ENCODE measurements around the gene UBQLNL. TPM values are rescaled to one million over a fixed set of nuclear protein-coding genes. Genes with fewer than 3 reads are reported as not detected.

UBQLNL gene
- polyA plus RNA-seq, 1 of the 3 experiments (the other 2 are of a cell fraction) = 0.03 TPM

- Histone ChIP-seq H3K9me2 (no peaks in the 10 kb centered on the region), H3K9me3 (no peaks in the 10 kb centered on the region), H3F3A (replicated peaks; ENCODE audit: insufficient read depth) (no peaks in the 10 kb centered on the region), H4K20me1 (ENCODE audit: insufficient read depth) (no peaks in the 10 kb centered on the region), H3K4me3 (ENCODE audit: low read depth in 2 of 2, low read length in 1 of 2) (no peak overlapping the region), H3K27ac (ENCODE audit: low read depth in 2 of 2, low read length in 1 of 2) (no peak overlapping the region), H3K27me3 (ENCODE audit: insufficient read depth) (peaks cover under 1% of the 10 kb centered on the region; the same call in 1 of the 2 replicates), H3K4me2 (no peak overlapping the region), H3K4me1 (ENCODE audit: control insufficient read depth in 1 of 2, insufficient read depth in 2 of 2, low read depth in 1 of 2, low read length in 1 of 2) (no peaks in the 10 kb centered on the region), H2AFZ (ENCODE audit: low read depth) (no peak overlapping the region), H3K36me3 (replicated peaks in 1 of 2; ENCODE audit: control insufficient read depth in 1 of 2, insufficient read depth in 2 of 2, low read length in 1 of 2) (no peaks in the 10 kb centered on the region), H3K9ac (no peak overlapping the region), H3K79me2 (ENCODE audit: insufficient read depth) (no peaks in the 10 kb centered on the region)
- TF ChIP-seq JUND (IDR thresholded peaks at IDR 0.05) = no peak
- no peak for TF ChIP-seq GATA2 (CRISPR knock-in tag; IDR thresholded peaks at IDR 0.05)
- no peak for TF ChIP-seq MXI1 (IDR thresholded peaks at IDR 0.05; ENCODE audit: low read depth, low read length)
- no peak for TF ChIP-seq POLR2AphosphoS5 (IDR thresholded peaks at IDR 0.05; ENCODE audit: low read depth, low read length)
- TF ChIP-seq YY1 (IDR thresholded peaks at IDR 0.05; ENCODE audit: low read depth) = no peak
- no peak for TF ChIP-seq FOXJ3 (CRISPR knock-in tag; IDR thresholded peaks at IDR 0.05)
- TF ChIP-seq EP300 (IDR thresholded peaks at IDR 0.05; ENCODE audit: borderline replicate concordance in 1 of 2, low read depth in 1 of 2, low read length in 1 of 2) = no peak
- no peak for TF ChIP-seq EZH2phosphoT487 (IDR thresholded peaks at IDR 0.05; ENCODE audit: borderline replicate concordance, low read depth)
- TF ChIP-seq, protein P1, sequence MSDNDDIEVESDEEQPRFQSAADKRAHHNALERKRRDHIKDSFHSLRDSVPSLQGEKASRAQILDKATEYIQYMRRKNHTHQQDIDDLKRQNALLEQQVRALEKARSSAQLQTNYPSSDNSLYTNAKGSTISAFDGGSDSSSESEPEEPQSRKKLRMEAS (IDR thresholded peaks at IDR 0.05; ENCODE audit: low read depth) = no peak
- TF ChIP-seq FOSL2 (IDR thresholded peaks at IDR 0.05; ENCODE audit: borderline replicate concordance, low read depth) = no peak
- TF ChIP-seq SIN3A (IDR thresholded peaks at IDR 0.05; ENCODE audit: borderline replicate concordance, low read depth, low read length) = no peak
- no peak for TF ChIP-seq IRF3 (IDR thresholded peaks at IDR 0.05; ENCODE audit: low read depth, low read length)
- TF ChIP-seq ZBTB33 (IDR thresholded peaks at IDR 0.05; ENCODE audit: borderline replicate concordance, low read depth) = no peak
- TF ChIP-seq RFX5 (IDR thresholded peaks at IDR 0.05; ENCODE audit: low read length) = no peak
- no peak for TF ChIP-seq GABPA (IDR thresholded peaks at IDR 0.05; ENCODE audit: low read depth)
- TF ChIP-seq, protein P2, sequence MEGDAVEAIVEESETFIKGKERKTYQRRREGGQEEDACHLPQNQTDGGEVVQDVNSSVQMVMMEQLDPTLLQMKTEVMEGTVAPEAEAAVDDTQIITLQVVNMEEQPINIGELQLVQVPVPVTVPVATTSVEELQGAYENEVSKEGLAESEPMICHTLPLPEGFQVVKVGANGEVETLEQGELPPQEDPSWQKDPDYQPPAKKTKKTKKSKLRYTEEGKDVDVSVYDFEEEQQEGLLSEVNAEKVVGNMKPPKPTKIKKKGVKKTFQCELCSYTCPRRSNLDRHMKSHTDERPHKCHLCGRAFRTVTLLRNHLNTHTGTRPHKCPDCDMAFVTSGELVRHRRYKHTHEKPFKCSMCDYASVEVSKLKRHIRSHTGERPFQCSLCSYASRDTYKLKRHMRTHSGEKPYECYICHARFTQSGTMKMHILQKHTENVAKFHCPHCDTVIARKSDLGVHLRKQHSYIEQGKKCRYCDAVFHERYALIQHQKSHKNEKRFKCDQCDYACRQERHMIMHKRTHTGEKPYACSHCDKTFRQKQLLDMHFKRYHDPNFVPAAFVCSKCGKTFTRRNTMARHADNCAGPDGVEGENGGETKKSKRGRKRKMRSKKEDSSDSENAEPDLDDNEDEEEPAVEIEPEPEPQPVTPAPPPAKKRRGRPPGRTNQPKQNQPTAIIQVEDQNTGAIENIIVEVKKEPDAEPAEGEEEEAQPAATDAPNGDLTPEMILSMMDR (IDR thresholded peaks at IDR 0.05) = no peak
- no peak for TF ChIP-seq SMC3 (IDR thresholded peaks at IDR 0.05; ENCODE audit: low read depth, low read length)
- DNase-seq = no peak
- ChIA-PET CTCF (no interaction called here), POLR2A (no interaction called here)
Observed at GRCh38 chr11:5536482-5536881, 20.0 kb upstream of the UBQLNL start.

Measured in SK-N-SH (cell line).